Activated T-cell treated with anti-CD3 and anti-CD28 coated beads for 1 hour (primary cell): Measurements from ENCODE around the gene STEAP1B.
A peak's percentile ranks its signal among the peaks of the same experiment; 100 is the strongest.
"Not testable (repeated sequence)": the region's sequence is repeated elsewhere in the genome, so short reads cannot be mapped to it uniquely, and the experiment has no call there.

Experiments used
- DNase-seq: peaks from one replicate; pipeline ENCODE4 v3.0.0-alpha.2; 2020; ENCODE audit warnings: low read depth

The STEAP1B gene

DNA sequence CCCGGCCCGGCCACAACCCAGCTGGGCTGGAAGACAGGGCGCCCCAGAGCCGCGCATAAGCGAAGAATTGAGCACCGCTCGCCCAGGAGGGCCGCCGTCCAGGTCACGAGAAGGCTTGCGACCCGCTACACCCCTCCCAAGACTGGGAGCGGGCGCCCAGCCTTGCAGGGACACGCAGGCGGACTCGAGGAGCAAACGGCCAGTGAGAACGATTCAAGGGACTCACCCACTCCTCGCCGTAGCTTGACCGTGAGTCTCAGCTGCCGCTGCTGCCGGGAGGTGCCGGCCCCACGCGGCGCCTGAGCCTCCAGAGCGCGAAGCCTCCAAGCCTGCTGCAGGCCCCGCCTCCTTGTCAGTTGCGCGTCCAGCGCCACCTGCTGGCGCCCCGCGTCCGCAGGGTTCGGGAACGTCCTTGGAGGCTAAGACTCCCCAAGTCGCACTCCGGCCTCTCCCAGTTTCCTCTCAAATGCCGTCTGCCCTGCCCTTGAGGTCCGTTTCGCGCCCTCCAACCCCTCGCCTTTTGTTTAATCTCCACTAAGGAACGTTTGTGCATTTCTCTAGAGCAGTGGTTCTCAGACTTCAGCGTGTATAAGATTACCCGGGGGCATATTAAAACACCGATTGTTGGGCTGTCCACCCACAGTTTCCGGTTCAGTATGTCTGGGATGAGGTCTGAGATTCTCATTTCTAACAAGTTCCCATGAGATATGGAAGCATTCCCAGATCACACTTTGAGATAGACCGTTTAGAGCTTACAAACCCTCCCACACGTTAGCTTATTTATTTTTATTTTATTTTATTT is at the start of gene STEAP1B:
STEAP1B (minus strand) TSS at position 301 of the 802 bp plus-strand sequence. CDS start 5,333 bp downstream, outside the sequence.
- peak; percentile 79 for DNase-seq

DNA sequence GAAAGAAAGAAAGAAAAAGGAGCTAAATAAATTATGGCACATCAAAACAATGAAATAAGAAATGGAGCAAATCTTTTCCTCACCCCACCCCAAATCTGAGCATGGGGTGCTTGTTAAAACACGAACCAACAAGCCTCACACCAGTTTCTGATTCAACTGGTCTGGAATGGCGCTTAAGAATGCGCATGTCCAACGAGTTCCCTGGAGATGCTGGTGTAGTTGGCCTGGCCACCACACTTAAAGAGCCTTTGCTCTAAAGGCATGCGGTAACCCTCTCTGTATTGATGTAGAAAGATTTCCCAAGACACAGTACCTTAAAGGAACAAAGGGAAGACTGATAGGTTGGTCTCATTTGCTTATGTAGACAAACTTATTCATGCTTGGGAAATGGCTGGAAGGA is 49.1 kb upstream of the STEAP1B start:
- no peak for DNase-seq

DNA sequence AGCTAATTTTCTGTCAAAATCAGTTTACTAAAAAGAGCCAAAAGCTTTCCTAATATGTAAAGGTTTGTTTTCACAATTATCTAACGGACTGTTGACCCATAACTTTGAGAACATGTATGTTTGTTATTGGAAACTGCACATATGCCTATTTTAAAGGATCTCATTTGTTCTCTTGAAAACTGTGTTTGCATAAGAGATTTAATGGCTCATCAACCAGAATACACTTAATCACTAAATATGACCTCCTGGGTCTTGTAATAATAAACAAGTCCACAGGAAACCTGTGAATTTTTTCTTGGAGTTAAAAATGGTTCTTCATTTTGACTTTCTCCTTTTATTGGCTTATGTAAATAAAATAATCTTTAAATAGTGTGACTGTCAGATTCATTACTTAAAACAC is 48.3 kb upstream of the STEAP1B start:
- DNase-seq = no peak

DNA sequence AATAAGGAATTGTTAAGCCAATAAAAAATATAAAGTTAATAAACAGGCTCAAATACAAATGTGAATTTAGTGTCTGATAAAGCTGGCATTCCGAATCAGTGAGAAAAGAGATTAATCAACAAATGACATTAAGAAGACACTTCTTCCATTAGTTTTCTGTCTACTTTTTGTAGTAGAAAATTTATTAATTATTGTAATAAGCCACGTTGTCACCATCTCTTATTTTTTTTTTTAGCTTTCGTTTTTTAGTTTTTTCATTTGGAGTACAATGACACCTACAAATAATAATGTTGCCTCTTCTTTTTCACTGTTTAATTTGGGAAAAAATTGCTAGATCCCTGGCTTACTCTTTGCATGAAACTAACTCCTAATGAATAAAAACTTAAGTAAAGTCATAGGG is 46.8 kb upstream of the STEAP1B start:
- no peak for DNase-seq

- DNase-seq = no peak
Observed at GRCh38 chr7:22545529-22545928, 45.5 kb upstream of the STEAP1B start.

DNA sequence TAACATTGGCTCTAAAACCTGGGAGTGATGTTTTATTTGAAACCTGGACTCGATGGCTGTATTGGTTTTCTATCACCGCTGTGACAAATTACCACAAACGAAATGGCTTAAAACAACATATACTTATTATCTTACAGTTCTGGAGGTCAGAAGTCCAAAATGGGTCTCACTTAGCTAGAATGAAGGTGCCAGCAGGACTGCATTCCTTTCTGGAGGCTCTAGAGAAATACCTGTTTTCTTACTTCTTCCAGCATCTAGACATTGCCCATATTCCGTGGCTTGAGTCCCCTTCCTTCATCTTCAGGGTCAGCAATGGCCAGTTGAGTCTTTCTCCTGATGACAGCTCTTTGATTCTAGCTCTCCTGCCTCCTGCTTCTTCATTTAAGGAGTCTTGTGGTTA is 44.3 kb upstream of the STEAP1B start:
- DNase-seq = no peak

DNA sequence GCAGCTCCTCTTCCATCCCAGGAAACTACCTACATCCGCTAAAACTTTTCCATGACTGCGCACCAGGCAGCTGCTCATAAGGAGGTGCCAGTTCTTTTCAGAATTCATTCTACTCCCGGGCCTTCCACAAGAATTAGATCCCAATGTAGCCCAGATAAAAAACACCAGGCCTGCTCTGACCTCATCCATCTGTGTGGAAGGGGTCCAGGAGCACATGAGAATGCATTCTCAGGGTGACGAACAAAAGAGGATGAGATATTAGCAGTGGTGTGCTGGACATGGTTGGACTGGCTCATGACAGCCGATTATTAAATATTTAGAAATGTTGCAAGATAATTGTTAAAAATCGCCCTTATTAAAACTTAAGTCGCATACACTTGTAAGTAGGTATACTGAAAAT is 43.2 kb upstream of the STEAP1B start:
- DNase-seq = no peak

GRCh38 chr7:22542669-22543068 is 42.7 kb upstream of the STEAP1B start:
- no peak for DNase-seq

- no peak for DNase-seq
Observed at GRCh38 chr7:22542254-22542653, 42.3 kb upstream of the STEAP1B start.

DNA sequence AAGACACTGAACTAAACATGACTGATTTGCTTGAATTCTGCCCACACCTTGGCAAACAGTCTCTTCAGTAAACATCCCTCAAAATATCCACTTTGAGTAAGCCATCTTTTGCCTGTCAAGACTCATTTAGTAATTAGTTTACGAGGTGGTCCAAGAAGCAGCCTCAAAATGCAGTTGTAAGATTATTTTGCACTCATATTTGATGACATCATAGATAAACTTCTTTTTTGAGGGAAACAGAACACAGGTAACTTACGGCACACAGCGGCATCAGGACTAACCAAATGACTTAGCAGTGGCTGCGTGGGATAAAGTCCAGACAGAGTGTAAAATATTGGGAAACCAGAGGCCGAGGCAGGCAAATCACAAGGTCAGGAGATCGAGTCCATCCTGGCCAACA is 41.8 kb upstream of the STEAP1B start:
- no peak for DNase-seq

DNA sequence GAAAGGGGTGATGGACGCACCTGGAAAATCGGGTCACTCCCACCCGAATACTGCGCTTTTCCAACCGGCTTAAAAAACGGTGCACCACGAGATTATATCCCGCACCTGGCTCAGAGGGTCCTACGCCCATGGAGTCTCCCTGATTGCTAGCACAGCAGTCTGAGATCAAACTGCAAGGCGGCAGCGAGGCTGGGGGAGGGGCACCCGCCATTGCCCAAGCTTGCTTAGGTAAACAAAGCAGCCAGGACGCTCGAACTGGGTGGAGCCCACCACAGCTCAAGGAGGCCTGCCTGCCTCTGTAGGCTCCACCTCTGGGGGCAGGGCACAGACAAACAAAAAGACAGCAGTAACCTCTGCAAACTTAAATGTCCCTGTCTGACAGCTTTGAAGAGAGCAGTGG is 28.5 kb upstream of the STEAP1B start:
- DNase-seq = not testable (repeated sequence)

GRCh38 chr7:22524353-22524947 is 24.5 kb upstream of the STEAP1B start:
- not testable (repeated sequence) for DNase-seq

- DNase-seq = not testable (repeated sequence)
Observed at GRCh38 chr7:22523478-22524352, 23.7 kb upstream of the STEAP1B start.

DNA sequence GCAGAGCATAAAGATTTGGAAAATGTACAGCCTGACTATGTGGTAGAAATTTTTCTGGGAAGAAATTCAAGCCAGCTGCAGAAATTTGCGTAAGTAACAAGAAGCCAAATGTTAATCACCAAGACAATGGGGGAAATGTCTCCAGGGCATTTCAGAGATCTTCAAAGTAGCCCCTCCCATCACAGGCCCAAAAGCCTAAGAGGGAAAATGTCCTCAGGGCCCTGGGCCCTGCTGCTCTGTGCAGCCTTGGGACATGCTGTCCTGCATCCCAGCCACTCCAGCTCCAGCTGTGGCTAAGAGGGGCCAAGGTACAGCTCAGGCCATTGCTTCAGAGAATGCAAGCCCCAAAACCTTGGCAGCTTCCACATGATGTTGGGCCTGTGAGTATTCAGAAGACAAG is 19.6 kb upstream of the STEAP1B start:
- DNase-seq = not testable (repeated sequence)

- DNase-seq = not testable (repeated sequence)
Observed at GRCh38 chr7:22516950-22517349, 17.0 kb upstream of the STEAP1B start.

GRCh38 chr7:22514963-22515362 is 15.0 kb upstream of the STEAP1B start:
- not testable (repeated sequence) for DNase-seq

GRCh38 chr7:22507320-22507719 is 7.3 kb upstream of the STEAP1B start:
- not testable (repeated sequence) for DNase-seq

- not testable (repeated sequence) for DNase-seq
Observed at GRCh38 chr7:22506316-22507020, 6.5 kb upstream of the STEAP1B start.

GRCh38 chr7:22504519-22504918 is 4.5 kb upstream of the STEAP1B start:
- not testable (repeated sequence) for DNase-seq

- DNase-seq = not testable (repeated sequence)
Observed at GRCh38 chr7:22502104-22502503, 2.1 kb upstream of the STEAP1B start.

DNA sequence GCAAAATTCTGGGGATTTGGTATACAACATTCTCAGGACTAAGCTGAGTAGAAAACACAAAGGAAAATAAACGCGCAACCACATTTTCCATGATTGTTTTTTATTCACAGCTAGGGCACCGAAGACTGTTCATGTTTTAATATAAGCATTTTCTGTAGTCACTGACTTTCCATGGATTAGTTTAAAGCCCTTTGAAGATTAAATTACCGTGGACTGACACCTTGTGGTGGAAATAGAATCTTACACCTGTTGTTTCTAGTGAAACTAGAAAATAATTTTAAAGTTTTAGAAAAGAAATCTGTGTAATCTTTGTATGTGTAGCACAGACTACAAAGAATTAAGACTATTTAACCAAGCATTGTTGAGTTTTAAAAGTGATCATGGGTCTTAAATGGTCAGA is 1.3 kb upstream of the STEAP1B start:
- not testable (repeated sequence) for DNase-seq

GRCh38 chr7:22499044-22499443 is 944 bp downstream of the STEAP1B start:
- DNase-seq = no peak
